Osteoblast (primary cell): ENCODE results near the gene HLF. TPM values are rescaled to one million over a fixed set of nuclear protein-coding genes. Genes with fewer than 3 reads are reported as not detected.

Experiments
- DNase-seq: peaks from one replicate; pipeline ENCODE4 v3.0.0; 2011; ENCODE audit warnings: low spot score, mixed read lengths; ENCODE audit not compliant: insufficient read length; ENCODE audit errors: missing footprints
- H2AFZ ChIP-seq: 2 replicates; pipeline ENCODE4 v1.6.0; 2011; ENCODE audit warnings: mild to moderate bottlenecking, low read length
- H3K27ac ChIP-seq: 2 replicates; pipeline ENCODE4 v1.5.1; 2011; ENCODE audit warnings: mild to moderate bottlenecking, low read depth, low read length, moderate library complexity
- H3K27me3 ChIP-seq: 2 replicates; pipeline ENCODE4 v1.6.0; 2012; ENCODE audit warnings: mild to moderate bottlenecking, control low read depth, inconsistent platforms, low read length, moderate library complexity; ENCODE audit not compliant: insufficient read depth
- H3K36me3 ChIP-seq: 2 replicates; pipeline ENCODE4 v1.5.1; 2011; ENCODE audit warnings: mild to moderate bottlenecking, low read length, control low read depth, moderate library complexity; ENCODE audit not compliant: insufficient read depth
- H3K4me1 ChIP-seq: 2 replicates; pipeline ENCODE4 v1.5.1; 2011; ENCODE audit warnings: mild to moderate bottlenecking, low read length, control low read depth, moderate library complexity; ENCODE audit not compliant: insufficient read depth
- H3K4me2 ChIP-seq: 2 replicates; pipeline ENCODE4 v1.6.0; 2011; ENCODE audit warnings: mild to moderate bottlenecking, low read length; ENCODE audit not compliant: insufficient read depth
- H3K4me3 ChIP-seq: fragments of 200-600 bp; sonication (generic); 3 replicates; pipeline ENCODE4 v1.5.1; 2012; ENCODE audit warnings: mild to moderate bottlenecking, low read length, inconsistent platforms; ENCODE audit not compliant: insufficient read depth
- H3K79me2 ChIP-seq: 2 replicates; pipeline ENCODE4 v1.6.0; 2012; ENCODE audit warnings: mild to moderate bottlenecking, low read length, control low read depth, inconsistent platforms; ENCODE audit not compliant: insufficient read depth
- H3K9me3 ChIP-seq: 2 replicates; pipeline ENCODE4 v1.5.1; 2011; ENCODE audit warnings: low read depth, low read length, control low read depth
- H4K20me1 ChIP-seq: 2 replicates; pipeline ENCODE4 v1.6.0; 2012; ENCODE audit warnings: mild to moderate bottlenecking, low read length, control low read depth; ENCODE audit not compliant: insufficient read depth
- total RNA-seq: library from RNA; depleted of rRNA; stranded (reverse); fragments of >200 nt; gene quantifications from 2 replicates; pipeline ENCODE4 v1.2.3, GENCODE V29; 2012
- TF ChIP-seq, protein P1 (sequence below): IDR thresholded peaks from 2 replicates; pipeline ENCODE4 v1.5.1; 2011; ENCODE audit warnings: mild to moderate bottlenecking, low read depth, low read length, moderate library complexity; ENCODE audit errors: extremely low read depth

The HLF gene
- total RNA-seq, 1 donor: under 0.01 TPM

DNA sequence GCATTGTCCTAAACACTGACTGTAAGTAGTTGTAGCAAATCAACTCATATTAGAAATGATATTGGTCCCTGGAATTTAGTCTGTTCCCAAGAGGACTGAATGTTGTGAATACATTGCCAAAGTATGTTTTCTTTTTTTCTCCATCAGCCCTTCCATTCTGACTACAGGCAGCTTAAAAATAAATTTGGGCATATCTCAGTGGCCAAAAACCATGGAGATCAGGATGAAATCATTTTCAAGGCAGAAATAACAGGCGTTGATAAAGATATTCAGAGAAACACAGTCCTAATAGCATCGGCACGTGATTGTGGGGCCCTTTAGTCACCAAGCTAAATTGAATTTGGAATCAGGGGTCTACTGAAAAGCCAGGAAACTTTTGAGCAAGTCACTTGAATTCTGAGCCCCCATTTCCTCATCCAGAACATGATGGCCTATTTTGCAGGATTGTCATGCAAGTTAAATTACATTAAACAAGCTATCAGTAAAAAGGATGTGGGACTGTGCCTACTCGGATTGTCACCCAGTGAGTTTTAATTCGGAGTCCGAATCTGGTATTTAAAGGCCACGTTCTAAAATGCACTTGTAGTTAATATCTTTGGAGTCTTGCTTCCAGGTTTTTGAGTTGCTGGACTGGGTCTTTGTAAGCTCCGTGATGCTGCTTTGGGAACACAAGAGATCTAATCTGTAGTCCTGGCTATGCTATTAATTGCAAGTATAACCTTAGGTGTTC, 17.1 kb downstream of the HLF start:
- Histone ChIP-seq H3K36me3 (no peaks in the 10 kb centered on the region), H3K27ac (no peak overlapping the region), H2AFZ (no peak overlapping the region), H3K4me3 (no peak overlapping the region), H4K20me1 (no peaks in the 10 kb centered on the region), H3K27me3 (no peaks in the 10 kb centered on the region), H3K4me1 (peaks cover 16% of the 10 kb centered on the region), H3K9me3 (no peaks in the 10 kb centered on the region), H3K4me2 (no peak overlapping the region), H3K79me2 (no peaks in the 10 kb centered on the region)
- TF ChIP-seq, protein P1, sequence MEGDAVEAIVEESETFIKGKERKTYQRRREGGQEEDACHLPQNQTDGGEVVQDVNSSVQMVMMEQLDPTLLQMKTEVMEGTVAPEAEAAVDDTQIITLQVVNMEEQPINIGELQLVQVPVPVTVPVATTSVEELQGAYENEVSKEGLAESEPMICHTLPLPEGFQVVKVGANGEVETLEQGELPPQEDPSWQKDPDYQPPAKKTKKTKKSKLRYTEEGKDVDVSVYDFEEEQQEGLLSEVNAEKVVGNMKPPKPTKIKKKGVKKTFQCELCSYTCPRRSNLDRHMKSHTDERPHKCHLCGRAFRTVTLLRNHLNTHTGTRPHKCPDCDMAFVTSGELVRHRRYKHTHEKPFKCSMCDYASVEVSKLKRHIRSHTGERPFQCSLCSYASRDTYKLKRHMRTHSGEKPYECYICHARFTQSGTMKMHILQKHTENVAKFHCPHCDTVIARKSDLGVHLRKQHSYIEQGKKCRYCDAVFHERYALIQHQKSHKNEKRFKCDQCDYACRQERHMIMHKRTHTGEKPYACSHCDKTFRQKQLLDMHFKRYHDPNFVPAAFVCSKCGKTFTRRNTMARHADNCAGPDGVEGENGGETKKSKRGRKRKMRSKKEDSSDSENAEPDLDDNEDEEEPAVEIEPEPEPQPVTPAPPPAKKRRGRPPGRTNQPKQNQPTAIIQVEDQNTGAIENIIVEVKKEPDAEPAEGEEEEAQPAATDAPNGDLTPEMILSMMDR: no peak
- DNase-seq: no peak

DNA sequence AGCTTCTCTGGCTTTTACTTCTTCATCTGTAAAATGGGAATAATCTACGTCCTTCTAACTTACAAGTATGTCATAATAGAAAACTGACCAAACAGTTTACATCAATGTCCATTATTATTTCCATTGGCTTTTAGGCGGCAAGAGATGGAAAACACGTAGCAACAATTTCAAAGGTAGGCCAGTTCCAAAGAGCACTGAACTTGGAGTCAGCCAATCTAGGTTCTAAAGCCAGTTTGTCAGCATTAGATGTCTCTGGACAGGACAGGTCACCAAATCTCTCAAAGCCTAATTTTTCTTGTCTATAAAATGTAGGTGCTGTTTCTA, 17.6 kb downstream of the HLF start:
- Histone ChIP-seq H3K36me3 (no peaks in the 10 kb centered on the region), H3K79me2 (no peaks in the 10 kb centered on the region), H3K4me1 (peaks cover 22% of the 10 kb centered on the region), H3K4me3 (no peak overlapping the region), H3K27ac (no peak overlapping the region), H3K4me2 (no peak overlapping the region), H3K9me3 (no peaks in the 10 kb centered on the region), H2AFZ (no peak overlapping the region), H4K20me1 (no peaks in the 10 kb centered on the region), H3K27me3 (no peaks in the 10 kb centered on the region)
- TF ChIP-seq, protein P1: no peak
- no peak for DNase-seq

DNA sequence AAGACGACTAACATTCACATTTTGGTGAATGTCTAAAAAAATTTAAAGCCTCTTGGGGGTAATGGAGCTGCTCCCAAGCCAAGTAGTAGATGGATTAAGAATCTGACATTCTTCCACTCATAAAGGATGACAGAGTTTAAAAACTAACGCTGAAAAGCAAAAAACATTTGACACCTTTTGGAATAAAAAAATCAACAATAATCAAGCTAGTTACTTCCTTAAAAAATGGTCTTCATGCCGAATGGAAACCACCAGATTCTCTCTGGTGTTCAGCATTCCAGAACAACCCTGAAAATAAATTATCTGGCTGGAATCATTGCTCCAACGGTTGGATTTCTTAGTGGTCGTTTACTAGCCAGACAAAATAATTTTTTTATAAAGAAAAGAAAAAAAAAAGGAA, 18.0 kb downstream of the HLF start:
- Histone ChIP-seq H3K36me3 (no peaks in the 10 kb centered on the region), H3K4me2 (no peak overlapping the region), H3K27ac (no peak overlapping the region), H3K4me3 (no peak overlapping the region), H3K4me1 (peaks cover 22% of the 10 kb centered on the region), H3K9me3 (no peaks in the 10 kb centered on the region), H3K79me2 (no peaks in the 10 kb centered on the region), H2AFZ (no peak overlapping the region), H3K27me3 (no peaks in the 10 kb centered on the region), H4K20me1 (no peaks in the 10 kb centered on the region)
- TF ChIP-seq, protein P1: no peak
- DNase-seq: no peak

DNA sequence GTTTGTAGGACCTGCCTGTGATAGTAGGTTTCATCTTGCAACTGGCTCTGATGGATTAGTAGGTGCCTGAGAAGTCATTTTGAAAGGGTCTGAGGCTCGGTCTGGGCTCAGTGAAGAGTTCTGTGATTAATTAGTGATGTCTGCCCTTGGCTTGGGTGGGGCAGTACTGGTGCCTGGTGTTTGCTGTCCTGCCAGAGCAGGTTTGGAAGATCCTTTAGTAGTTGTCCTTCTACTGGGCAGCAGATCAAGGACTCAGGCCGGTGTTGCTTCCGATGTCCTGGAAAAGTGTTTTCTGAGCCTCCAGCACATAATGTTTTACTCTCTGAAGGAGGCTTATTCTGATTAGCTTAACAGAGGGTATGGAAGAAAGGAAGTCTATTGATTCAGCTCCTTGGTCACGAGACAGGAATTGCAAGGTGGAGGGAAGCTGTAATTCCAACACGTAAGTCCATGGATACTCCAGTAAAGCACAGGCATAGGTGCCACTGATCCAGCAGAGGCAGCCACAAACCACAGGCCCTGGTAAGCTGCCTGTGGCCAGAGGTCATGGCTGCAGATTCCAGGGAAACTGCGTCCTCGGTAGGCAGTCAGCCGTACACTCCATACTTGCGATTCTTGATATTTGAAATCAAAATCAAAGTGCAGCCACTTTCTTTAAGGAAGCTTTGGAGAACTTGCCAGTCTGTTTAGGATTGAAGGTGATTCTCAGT, 18.7 kb downstream of the HLF start:
- Histone ChIP-seq H2AFZ (no peak overlapping the region), H3K27me3 (no peaks in the 10 kb centered on the region), H3K4me1 (peaks cover 22% of the 10 kb centered on the region), H4K20me1 (no peaks in the 10 kb centered on the region), H3K4me2 (no peak overlapping the region), H3K27ac (no peak overlapping the region), H3K4me3 (no peak overlapping the region), H3K36me3 (no peaks in the 10 kb centered on the region), H3K9me3 (no peaks in the 10 kb centered on the region), H3K79me2 (no peaks in the 10 kb centered on the region)
- DNase-seq: no peak
- TF ChIP-seq, protein P1: no peak
